K562 (cell line): ENCODE data around the gene AIDA. TPM values are rescaled to one million over a fixed set of nuclear protein-coding genes. Genes with fewer than 3 reads are reported as not detected.

Source experiments
- CBX8 ChIP-seq: fragments of 200-600 bp; sonication (generic); IDR thresholded peaks from 2 replicates; pipeline ENCODE4 v1.6.1; 2012; ENCODE audit warnings: borderline replicate concordance, mixed run types, low read depth, mild to moderate bottlenecking, moderate library complexity, mixed read lengths, low read length, control low read depth, inconsistent platforms; ENCODE audit not compliant: poor library complexity, severe bottlenecking; ENCODE audit errors: extremely low read depth
- FOXM1 ChIP-seq, 2 experiments: fragments of 450-650 bp in 1 of 2; sonication (generic) in 1 of 2; formaldehyde crosslinking in 1 of 2; IDR thresholded peaks; 2 replicates each; pipeline versions ENCODE4 v1.6.1 to v1.9.0; 2017 to 2022; ENCODE audit warnings: low read depth in 2 of 2, mild to moderate bottlenecking in 2 of 2, missing genetic modification reagents in 1 of 2, moderate library complexity in 1 of 2
- HNRNPK ChIP-seq: fragments of 200-400 bp; formaldehyde crosslinking; IDR thresholded peaks from one replicate; pipeline ENCODE4 v1.6.1; 2018; ENCODE audit warnings: mild to moderate bottlenecking, low read depth, low read length; ENCODE audit not compliant: poor library complexity, severe bottlenecking
- JUND ChIP-seq, 2 experiments: IDR thresholded peaks; 2 replicates in 1 of 2; 3 replicates in 1 of 2; pipeline ENCODE4 v1.6.1; 2011; ENCODE audit warnings: borderline replicate concordance in 2 of 2, low read depth in 2 of 2, low read length in 2 of 2, improper control_type of control experiment in 1 of 2, missing biosample characterization in 1 of 2, missing genetic modification characterization in 1 of 2, missing genetic modification reagents in 1 of 2
- MCM5 ChIP-seq: fragments of 450-650 bp; IDR thresholded peaks from 2 replicates; pipeline ENCODE4 v1.6.1; 2016; ENCODE audit warnings: low read depth
- ZMIZ1 ChIP-seq, 2 experiments: fragments of 150-350 bp in 1 of 2; IDR thresholded peaks; 2 replicates each; pipeline ENCODE4 v1.6.1; 2012 to 2016; ENCODE audit warnings: low read depth in 2 of 2, low read length in 2 of 2, mild to moderate bottlenecking in 1 of 2, moderate library complexity in 1 of 2
- ZSCAN32 ChIP-seq: fragments of 450-650 bp; formaldehyde crosslinking; IDR thresholded peaks from 2 replicates; pipeline ENCODE4 v1.4.0; 2020; ENCODE audit warnings: mild to moderate bottlenecking, moderate library complexity
- polyA plus RNA-seq, 8 experiments: library from polyadenylated mRNA; depleted of rRNA in 4 of 8; stranded (reverse) in 5 of 8; unstranded in 3 of 8; fragments of >200 nt; fragmentation: Nextera tagmentation in 2 of 8; fragmentation: Illumina TruSeq in 1 of 8; extraction: Ambion mirVana in 2 of 8; extraction: Trizol in 1 of 8; gene quantifications; 2 replicates each; pipeline versions ENCODE4 v1.2.1 to v1.2.3, GENCODE V29; 2011 to 2014; ENCODE audit warnings: inconsistent platforms in 1 of 8, missing spikeins in 1 of 8
- total RNA-seq, 7 experiments: library from RNA; depleted of rRNA in 6 of 7; stranded (reverse); fragments of >200 nt in 6 of 7; fragmentation: Illumina TruSeq in 2 of 7; extraction: Trizol in 2 of 7; gene quantifications; 2 replicates each; pipeline versions ENCODE4 v1.2.1 to v1.2.3, GENCODE V29; 2011 to 2021; ENCODE audit warnings: low replicate concordance in 1 of 7
- TF ChIP-seq, protein P1 (sequence below): fragments of 450-650 bp; IDR thresholded peaks from 2 replicates; pipeline ENCODE4 v1.6.1; 2016; ENCODE audit warnings: mild to moderate bottlenecking, moderate library complexity

The AIDA gene
- total and polyA plus RNA-seq, 9 of the 15 experiments (the other 6 are each of a cell fraction or from before 2014, with no cell fraction given) = 18.2 to 77.9 (median 24.9) TPM

GRCh38 chr1:222643938-222644635, 68.2 kb downstream of the AIDA start (continued):
- TF ChIP-seq JUND (IDR thresholded peaks at IDR 0.05; ENCODE audit: borderline replicate concordance, low read depth, low read length) (peak; percentile 95), JUND (tag; IDR thresholded peaks at IDR 0.05; ENCODE audit: borderline replicate concordance, low read depth, low read length) (peak; percentile 8; the same call in 1 of the 3 replicates), FOXM1 (IDR thresholded peaks at IDR 0.05; ENCODE audit: low read depth) (peak; percentile 70), FOXM1 (CRISPR knock-in tag; IDR thresholded peaks at IDR 0.05; ENCODE audit: low read depth) (no peak), MCM5 (no peak), HNRNPK (no peak), CBX8 (no peak), ZMIZ1 (IDR thresholded peaks at IDR 0.05; ENCODE audit: low read depth in 2 of 2, low read length in 2 of 2) (peak in 1 of 2 experiments; percentile 49; a peak in 1 of 4 replicates), ZSCAN32 (CRISPR knock-in tag) (no peak)
- TF ChIP-seq, protein P1, sequence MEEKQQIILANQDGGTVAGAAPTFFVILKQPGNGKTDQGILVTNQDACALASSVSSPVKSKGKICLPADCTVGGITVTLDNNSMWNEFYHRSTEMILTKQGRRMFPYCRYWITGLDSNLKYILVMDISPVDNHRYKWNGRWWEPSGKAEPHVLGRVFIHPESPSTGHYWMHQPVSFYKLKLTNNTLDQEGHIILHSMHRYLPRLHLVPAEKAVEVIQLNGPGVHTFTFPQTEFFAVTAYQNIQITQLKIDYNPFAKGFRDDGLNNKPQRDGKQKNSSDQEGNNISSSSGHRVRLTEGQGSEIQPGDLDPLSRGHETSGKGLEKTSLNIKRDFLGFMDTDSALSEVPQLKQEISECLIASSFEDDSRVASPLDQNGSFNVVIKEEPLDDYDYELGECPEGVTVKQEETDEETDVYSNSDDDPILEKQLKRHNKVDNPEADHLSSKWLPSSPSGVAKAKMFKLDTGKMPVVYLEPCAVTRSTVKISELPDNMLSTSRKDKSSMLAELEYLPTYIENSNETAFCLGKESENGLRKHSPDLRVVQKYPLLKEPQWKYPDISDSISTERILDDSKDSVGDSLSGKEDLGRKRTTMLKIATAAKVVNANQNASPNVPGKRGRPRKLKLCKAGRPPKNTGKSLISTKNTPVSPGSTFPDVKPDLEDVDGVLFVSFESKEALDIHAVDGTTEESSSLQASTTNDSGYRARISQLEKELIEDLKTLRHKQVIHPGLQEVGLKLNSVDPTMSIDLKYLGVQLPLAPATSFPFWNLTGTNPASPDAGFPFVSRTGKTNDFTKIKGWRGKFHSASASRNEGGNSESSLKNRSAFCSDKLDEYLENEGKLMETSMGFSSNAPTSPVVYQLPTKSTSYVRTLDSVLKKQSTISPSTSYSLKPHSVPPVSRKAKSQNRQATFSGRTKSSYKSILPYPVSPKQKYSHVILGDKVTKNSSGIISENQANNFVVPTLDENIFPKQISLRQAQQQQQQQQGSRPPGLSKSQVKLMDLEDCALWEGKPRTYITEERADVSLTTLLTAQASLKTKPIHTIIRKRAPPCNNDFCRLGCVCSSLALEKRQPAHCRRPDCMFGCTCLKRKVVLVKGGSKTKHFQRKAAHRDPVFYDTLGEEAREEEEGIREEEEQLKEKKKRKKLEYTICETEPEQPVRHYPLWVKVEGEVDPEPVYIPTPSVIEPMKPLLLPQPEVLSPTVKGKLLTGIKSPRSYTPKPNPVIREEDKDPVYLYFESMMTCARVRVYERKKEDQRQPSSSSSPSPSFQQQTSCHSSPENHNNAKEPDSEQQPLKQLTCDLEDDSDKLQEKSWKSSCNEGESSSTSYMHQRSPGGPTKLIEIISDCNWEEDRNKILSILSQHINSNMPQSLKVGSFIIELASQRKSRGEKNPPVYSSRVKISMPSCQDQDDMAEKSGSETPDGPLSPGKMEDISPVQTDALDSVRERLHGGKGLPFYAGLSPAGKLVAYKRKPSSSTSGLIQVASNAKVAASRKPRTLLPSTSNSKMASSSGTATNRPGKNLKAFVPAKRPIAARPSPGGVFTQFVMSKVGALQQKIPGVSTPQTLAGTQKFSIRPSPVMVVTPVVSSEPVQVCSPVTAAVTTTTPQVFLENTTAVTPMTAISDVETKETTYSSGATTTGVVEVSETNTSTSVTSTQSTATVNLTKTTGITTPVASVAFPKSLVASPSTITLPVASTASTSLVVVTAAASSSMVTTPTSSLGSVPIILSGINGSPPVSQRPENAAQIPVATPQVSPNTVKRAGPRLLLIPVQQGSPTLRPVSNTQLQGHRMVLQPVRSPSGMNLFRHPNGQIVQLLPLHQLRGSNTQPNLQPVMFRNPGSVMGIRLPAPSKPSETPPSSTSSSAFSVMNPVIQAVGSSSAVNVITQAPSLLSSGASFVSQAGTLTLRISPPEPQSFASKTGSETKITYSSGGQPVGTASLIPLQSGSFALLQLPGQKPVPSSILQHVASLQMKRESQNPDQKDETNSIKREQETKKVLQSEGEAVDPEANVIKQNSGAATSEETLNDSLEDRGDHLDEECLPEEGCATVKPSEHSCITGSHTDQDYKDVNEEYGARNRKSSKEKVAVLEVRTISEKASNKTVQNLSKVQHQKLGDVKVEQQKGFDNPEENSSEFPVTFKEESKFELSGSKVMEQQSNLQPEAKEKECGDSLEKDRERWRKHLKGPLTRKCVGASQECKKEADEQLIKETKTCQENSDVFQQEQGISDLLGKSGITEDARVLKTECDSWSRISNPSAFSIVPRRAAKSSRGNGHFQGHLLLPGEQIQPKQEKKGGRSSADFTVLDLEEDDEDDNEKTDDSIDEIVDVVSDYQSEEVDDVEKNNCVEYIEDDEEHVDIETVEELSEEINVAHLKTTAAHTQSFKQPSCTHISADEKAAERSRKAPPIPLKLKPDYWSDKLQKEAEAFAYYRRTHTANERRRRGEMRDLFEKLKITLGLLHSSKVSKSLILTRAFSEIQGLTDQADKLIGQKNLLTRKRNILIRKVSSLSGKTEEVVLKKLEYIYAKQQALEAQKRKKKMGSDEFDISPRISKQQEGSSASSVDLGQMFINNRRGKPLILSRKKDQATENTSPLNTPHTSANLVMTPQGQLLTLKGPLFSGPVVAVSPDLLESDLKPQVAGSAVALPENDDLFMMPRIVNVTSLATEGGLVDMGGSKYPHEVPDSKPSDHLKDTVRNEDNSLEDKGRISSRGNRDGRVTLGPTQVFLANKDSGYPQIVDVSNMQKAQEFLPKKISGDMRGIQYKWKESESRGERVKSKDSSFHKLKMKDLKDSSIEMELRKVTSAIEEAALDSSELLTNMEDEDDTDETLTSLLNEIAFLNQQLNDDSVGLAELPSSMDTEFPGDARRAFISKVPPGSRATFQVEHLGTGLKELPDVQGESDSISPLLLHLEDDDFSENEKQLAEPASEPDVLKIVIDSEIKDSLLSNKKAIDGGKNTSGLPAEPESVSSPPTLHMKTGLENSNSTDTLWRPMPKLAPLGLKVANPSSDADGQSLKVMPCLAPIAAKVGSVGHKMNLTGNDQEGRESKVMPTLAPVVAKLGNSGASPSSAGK = no peak; the same call in 1 of the 2 replicates
